Measurements from ENCODE around the gene MCC.

Gene MCC

GRCh38 chr5:113197456-113198200, 290.6 kb downstream of the MCC start (continued):
- TF ChIP-seq, protein P1, sequence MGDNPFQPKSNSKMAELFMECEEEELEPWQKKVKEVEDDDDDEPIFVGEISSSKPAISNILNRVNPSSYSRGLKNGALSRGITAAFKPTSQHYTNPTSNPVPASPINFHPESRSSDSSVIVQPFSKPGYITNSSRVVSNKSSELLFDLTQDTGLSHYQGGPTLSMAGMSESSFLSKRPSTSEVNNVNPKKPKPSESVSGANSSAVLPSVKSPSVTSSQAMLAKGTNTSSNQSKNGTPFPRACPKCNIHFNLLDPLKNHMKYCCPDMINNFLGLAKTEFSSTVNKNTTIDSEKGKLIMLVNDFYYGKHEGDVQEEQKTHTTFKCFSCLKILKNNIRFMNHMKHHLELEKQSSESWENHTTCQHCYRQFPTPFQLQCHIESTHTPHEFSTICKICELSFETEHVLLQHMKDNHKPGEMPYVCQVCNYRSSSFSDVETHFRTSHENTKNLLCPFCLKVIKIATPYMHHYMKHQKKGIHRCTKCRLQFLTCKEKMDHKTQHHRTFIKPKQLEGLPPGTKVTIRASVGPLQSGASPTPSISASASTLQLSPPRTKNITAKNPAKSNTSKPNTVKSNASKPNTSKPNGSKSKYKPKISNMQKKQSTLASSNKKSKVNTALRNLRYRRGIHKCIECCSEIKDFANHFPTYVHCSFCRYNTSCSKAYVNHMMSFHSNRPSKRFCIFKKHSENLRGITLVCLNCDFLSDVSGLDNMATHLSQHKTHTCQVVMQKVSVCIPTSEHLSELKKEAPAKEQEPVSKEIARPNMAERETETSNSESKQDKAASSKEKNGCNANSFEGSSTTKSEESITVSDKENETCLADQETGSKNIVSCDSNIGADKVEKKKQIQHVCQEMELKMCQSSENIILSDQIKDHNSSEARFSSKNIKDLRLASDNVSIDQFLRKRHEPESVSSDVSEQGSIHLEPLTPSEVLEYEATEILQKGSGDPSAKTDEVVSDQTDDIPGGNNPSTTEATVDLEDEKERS (tag by site-specific recombination; IDR thresholded peaks at IDR 0.05), result no peak
- TF ChIP-seq ZNF18 (tag by site-specific recombination; IDR thresholded peaks at IDR 0.05), result no peak
- TF ChIP-seq ZNF335 (tag by site-specific recombination; conservative IDR thresholded peaks at IDR 0.05), result peak; percentile 29; the same call in 1 of the 2 replicates
- TF ChIP-seq PRDM1 (tag by site-specific recombination; IDR thresholded peaks at IDR 0.05), result no peak
- TF ChIP-seq REPIN1 (tag by site-specific recombination; IDR thresholded peaks at IDR 0.05; ENCODE audit: low read depth), result no peak
- TF ChIP-seq ZBTB20 (tag by site-specific recombination; IDR thresholded peaks at IDR 0.05), result no peak
- TF ChIP-seq SCRT2 (tag by site-specific recombination; IDR thresholded peaks at IDR 0.05), result no peak
- TF ChIP-seq ZBTB1 (tag by site-specific recombination; IDR thresholded peaks at IDR 0.05), result no peak
- no peak for TF ChIP-seq KLF7 (tag by site-specific recombination; IDR thresholded peaks at IDR 0.05; ENCODE audit: borderline replicate concordance)
- TF ChIP-seq ZSCAN30 (tag by site-specific recombination; IDR thresholded peaks at IDR 0.05), result 0 out of 2 replicates have a peak, but pooled peaks have one; percentile 23
- TF ChIP-seq ZNF416 (tag by site-specific recombination; IDR thresholded peaks at IDR 0.05), result no peak
- TF ChIP-seq ZNF548 (tag by site-specific recombination; IDR thresholded peaks at IDR 0.05), result no peak
- TF ChIP-seq ZNF624 (tag by site-specific recombination; IDR thresholded peaks at IDR 0.05), result no peak
- no peak for TF ChIP-seq ZFP69B (tag by site-specific recombination; IDR thresholded peaks at IDR 0.05)
- TF ChIP-seq KLF1 (tag by site-specific recombination; IDR thresholded peaks at IDR 0.05), result no peak
- TF ChIP-seq TRIM28 (IDR thresholded peaks at IDR 0.05; ENCODE audit: borderline replicate concordance, low read length), result peak; percentile 52; the same call in 1 of the 2 replicates
- TF ChIP-seq ZBTB11 (tag by site-specific recombination; conservative IDR thresholded peaks at IDR 0.05; ENCODE audit: low read depth), result no peak
- no peak for TF ChIP-seq ZNF184 (tag by site-specific recombination; IDR thresholded peaks at IDR 0.05)
- no peak for TF ChIP-seq ZNF112 (tag by site-specific recombination; IDR thresholded peaks at IDR 0.05)
- no peak for TF ChIP-seq ZFP37 (tag by site-specific recombination; IDR thresholded peaks at IDR 0.05)
- TF ChIP-seq, protein P2, sequence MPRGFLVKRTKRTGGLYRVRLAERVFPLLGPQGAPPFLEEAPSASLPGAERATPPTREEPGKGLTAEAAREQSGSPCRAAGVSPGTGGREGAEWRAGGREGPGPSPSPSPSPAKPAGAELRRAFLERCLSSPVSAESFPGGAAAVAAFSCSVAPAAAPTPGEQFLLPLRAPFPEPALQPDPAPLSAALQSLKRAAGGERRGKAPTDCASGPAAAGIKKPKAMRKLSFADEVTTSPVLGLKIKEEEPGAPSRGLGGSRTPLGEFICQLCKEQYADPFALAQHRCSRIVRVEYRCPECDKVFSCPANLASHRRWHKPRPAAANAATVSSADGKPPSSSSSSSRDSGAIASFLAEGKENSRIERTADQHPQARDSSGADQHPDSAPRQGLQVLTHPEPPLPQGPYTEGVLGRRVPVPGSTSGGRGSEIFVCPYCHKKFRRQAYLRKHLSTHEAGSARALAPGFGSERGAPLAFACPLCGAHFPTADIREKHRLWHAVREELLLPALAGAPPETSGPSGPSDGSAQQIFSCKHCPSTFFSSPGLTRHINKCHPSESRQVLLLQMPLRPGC (tag by site-specific recombination; IDR thresholded peaks at IDR 0.05), result no peak
